H1 (cell line): ENCODE results near the gene SYT13. TPM values are rescaled to one million over a fixed set of nuclear protein-coding genes. Genes with fewer than 3 reads are reported as not detected.

Experiments
- ASH2L ChIP-seq: fragments of 200-600, 300-600 bp; sonication (generic); IDR thresholded peaks from one replicate; pipeline ENCODE4 v1.7.1; 2017; ENCODE audit warnings: low read length
- CTBP2 ChIP-seq: IDR thresholded peaks from 2 replicates; pipeline ENCODE4 v1.7.0; 2011; ENCODE audit warnings: borderline replicate concordance, mild to moderate bottlenecking, moderate library complexity, mixed read lengths, low read length; ENCODE audit not compliant: insufficient read depth, insufficient read length
- GABPA ChIP-seq: IDR thresholded peaks from 2 replicates; pipeline ENCODE4 v1.6.1; 2011; ENCODE audit warnings: mild to moderate bottlenecking, low read length, moderate library complexity, borderline replicate concordance; ENCODE audit not compliant: insufficient read depth
- HDAC2 ChIP-seq, 2 experiments: fragments of 300-600 bp in 1 of 2; sonication (generic) in 1 of 2; IDR thresholded peaks; 2 replicates each; pipeline ENCODE4 v1.6.1; 2011 to 2012; ENCODE audit warnings: low read depth in 2 of 2, low read length in 2 of 2, mild to moderate bottlenecking in 2 of 2, moderate library complexity in 2 of 2, borderline replicate concordance in 1 of 2, inconsistent platforms in 1 of 2
- JUND ChIP-seq: IDR thresholded peaks from 2 replicates; pipeline ENCODE4 v1.6.1; 2011; ENCODE audit warnings: mild to moderate bottlenecking, improper control_type of control experiment, low read length
- RAD21 ChIP-seq, 2 experiments: IDR thresholded peaks in 1 of 2; conservative IDR thresholded peaks in 1 of 2; 2 replicates each; pipeline ENCODE4 v1.6.1; 2011; ENCODE audit warnings: low read depth in 2 of 2, low read length in 2 of 2, improper control_type of control experiment in 1 of 2, inconsistent platforms in 1 of 2, mild to moderate bottlenecking in 1 of 2, moderate library complexity in 1 of 2
- SIRT6 ChIP-seq: IDR thresholded peaks from one replicate; pipeline ENCODE4 v1.7.1; 2012; ENCODE audit warnings: low read length, inconsistent platforms
- SP4 ChIP-seq: IDR thresholded peaks from 2 replicates; pipeline ENCODE4 v1.6.1; 2012; ENCODE audit warnings: low read length, inconsistent platforms
- SRF ChIP-seq: IDR thresholded peaks from 2 replicates; pipeline ENCODE4 v1.6.1; 2011; ENCODE audit warnings: mild to moderate bottlenecking, low read depth, low read length, moderate library complexity
- ZNF274 ChIP-seq: IDR thresholded peaks from 2 replicates; pipeline ENCODE4 v1.7.0; 2012; ENCODE audit warnings: low read length, borderline replicate concordance; ENCODE audit errors: extremely low read depth
- polyA plus RNA-seq, 7 experiments: library from polyadenylated mRNA; depleted of rRNA in 3 of 7; stranded (reverse) in 5 of 7; unstranded in 2 of 7; fragments of >200 nt in 5 of 7; fragments of 200-250 nt in 2 of 7; gene quantifications; 1 replicate in 5 of 7; 2 replicates in 1 of 7; 4 replicates in 1 of 7; pipeline versions ENCODE4 v1.2.1 to v1.2.3, GENCODE V29; 2011 to 2013; ENCODE audit warnings: missing spikeins in 2 of 7, mixed read lengths in 2 of 7
- total RNA-seq: library from RNA; stranded (reverse); fragmentation: NEBNext Ultra II Directional; extraction: Animal tissue kit (Norgen Biotek cat#: 25700); gene quantifications from 2 replicates; pipeline ENCODE4 v1.2.1, GENCODE V29; 2021

Gene SYT13
- total and polyA plus RNA-seq, 2 of the 8 experiments (the other 6 are each of a cell fraction or from before 2014, with no cell fraction given): 4.8 to 13.2 TPM

GRCh38 chr11:45313171-45313865 lies 27.2 kb upstream of the SYT13 start (continued):
- no peak for TF ChIP-seq SP4
- TF ChIP-seq ASH2L: no peak
- TF ChIP-seq SRF: no peak
- TF ChIP-seq JUND: no peak
- TF ChIP-seq GABPA: no peak
- no peak for TF ChIP-seq ZNF274
- TF ChIP-seq SIRT6: no peak
- TF ChIP-seq HDAC2 (IDR thresholded peaks at IDR 0.05; ENCODE audit: borderline replicate concordance in 1 of 2, low read depth in 2 of 2, low read length in 2 of 2): no peak
- TF ChIP-seq RAD21 (IDR thresholded peaks at IDR 0.05 in 1 of 2, conservative IDR thresholded peaks at IDR 0.05 in 1 of 2; ENCODE audit: low read depth in 2 of 2, low read length in 2 of 2): no peak
- TF ChIP-seq CTBP2: no peak
- TF ChIP-seq, all 59 proteins: peak for 0
